ENCODE results near the gene KCNG2.

KCNG2 gene

GRCh38 chr18:79769698-79770500, 27.8 kb upstream of the KCNG2 start:
- DNase-seq (ENCODE audit: low read depth), result no peak

GRCh38 chr18:79770501-79770815, 27.3 kb upstream of the KCNG2 start:
- TF ChIP-seq CTCF (conservative IDR thresholded peaks at IDR 0.05; ENCODE audit: control insufficient read depth, insufficient read depth, low read depth, low read length), result no peak
- no peak overlapping the region for H3K4me3 ChIP-seq (ENCODE audit: control insufficient read depth, low read depth, low read length)
- DNase-seq (ENCODE audit: low read depth), result no peak

More at GRCh38 chr18:79769698-79770500, 27.8 kb upstream of the KCNG2 start:
- no peak overlapping the region for H3K4me3 ChIP-seq (ENCODE audit: control insufficient read depth, low read depth, low read length)
- no peak for TF ChIP-seq CTCF (conservative IDR thresholded peaks at IDR 0.05; ENCODE audit: control insufficient read depth, insufficient read depth, low read depth, low read length)

- H3K4me3 ChIP-seq (ENCODE audit: control insufficient read depth, low read depth, low read length), result no peak overlapping the region
- no peak for DNase-seq (ENCODE audit: low read depth)
- TF ChIP-seq CTCF (conservative IDR thresholded peaks at IDR 0.05; ENCODE audit: control insufficient read depth, insufficient read depth, low read depth, low read length), result no peak
Observed at GRCh38 chr18:79770826-79771225, 26.9 kb upstream of the KCNG2 start.

- H3K4me3 ChIP-seq (ENCODE audit: control insufficient read depth, low read depth, low read length), result no peak overlapping the region
- TF ChIP-seq CTCF (conservative IDR thresholded peaks at IDR 0.05; ENCODE audit: control insufficient read depth, insufficient read depth, low read depth, low read length), result no peak
- DNase-seq (ENCODE audit: low read depth), result no peak
Observed at GRCh38 chr18:79771446-79772107, 26.2 kb upstream of the KCNG2 start.

- DNase-seq (ENCODE audit: low read depth), result no peak
- H3K4me3 ChIP-seq (ENCODE audit: control insufficient read depth, low read depth, low read length), result no peak overlapping the region
- no peak for TF ChIP-seq CTCF (conservative IDR thresholded peaks at IDR 0.05; ENCODE audit: control insufficient read depth, insufficient read depth, low read depth, low read length)
Observed at GRCh38 chr18:79772108-79772864, 25.5 kb upstream of the KCNG2 start.

- TF ChIP-seq CTCF (conservative IDR thresholded peaks at IDR 0.05; ENCODE audit: control insufficient read depth, insufficient read depth, low read depth, low read length), result no peak
- no peak for DNase-seq (ENCODE audit: low read depth)
- H3K4me3 ChIP-seq (ENCODE audit: control insufficient read depth, low read depth, low read length), result no peak overlapping the region
Observed at GRCh38 chr18:79772865-79773696, 24.7 kb upstream of the KCNG2 start.

All from fibroblast of mammary gland (primary cell).